GM04503 (cell line): ENCODE data around the gene EGR2.

ENCODE experiments used
- DNase-seq: peaks from one replicate; pipeline ENCODE4 v3.0.0-alpha.2; 2012; ENCODE audit warnings: low read depth

The EGR2 gene

DNA sequence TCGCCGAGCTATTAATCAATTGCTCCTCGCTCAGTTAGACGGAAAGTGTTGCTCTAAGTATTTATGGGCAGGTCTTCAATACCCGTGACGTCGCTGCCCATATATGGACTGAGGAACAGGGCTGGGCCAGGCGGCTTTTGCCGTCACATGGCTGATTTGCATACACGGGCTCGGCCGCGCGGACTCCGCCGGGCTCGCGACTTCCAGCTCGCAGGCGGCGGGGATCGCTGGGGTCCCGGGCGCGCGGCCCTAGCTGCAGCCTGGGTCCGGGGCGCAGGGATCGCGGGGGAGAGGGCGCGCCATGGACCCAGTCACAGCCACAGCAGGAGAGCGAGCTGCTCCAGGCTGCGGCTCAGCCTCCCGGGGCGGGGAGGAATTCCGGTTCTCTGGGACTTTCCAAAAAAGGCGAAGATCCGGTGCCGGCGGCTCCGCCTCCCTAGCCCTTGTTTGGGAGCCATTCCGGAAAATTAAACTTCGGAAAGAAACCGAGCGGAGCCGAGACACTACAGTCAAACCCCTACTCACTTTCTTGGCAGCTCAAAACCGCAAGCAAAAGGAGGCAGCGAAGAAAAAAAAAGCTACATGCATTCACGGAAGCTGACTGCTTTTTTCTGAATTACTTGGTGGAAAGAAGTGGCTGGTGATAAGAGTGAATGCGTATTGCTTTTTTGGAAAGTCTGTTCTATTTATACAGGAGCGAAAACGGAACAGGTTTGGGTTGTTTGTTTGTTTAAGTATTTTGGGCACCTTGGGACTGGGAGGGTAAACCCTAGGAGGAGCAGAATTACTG lies at the start of gene EGR2:
Gene EGR2 (minus strand): TSS at position 36 of the 790 bp plus-strand sequence. CDS start 337 bp downstream, outside the sequence.
- DNase-seq = peak; percentile 68

DNA sequence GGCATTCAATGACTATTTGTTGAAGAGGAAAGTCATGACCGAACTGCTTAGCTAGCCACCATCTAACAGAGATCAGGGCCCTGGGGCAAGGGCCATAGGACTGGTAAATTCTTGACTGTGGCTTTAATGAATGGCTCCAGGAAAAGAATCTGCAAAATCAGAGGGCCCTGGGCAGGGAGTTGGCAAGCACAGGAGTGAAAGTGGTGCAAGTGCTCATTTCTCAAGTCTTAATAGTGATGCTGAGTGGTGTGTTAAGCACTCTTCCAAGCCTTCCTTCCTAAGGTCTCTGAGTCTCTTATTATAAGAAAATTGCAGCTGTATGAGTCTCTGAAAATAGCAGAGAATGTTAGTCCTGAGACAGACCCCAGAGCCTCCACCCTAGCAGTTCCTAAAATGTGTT lies 46.3 kb upstream of the EGR2 start:
- DNase-seq = no peak

DNA sequence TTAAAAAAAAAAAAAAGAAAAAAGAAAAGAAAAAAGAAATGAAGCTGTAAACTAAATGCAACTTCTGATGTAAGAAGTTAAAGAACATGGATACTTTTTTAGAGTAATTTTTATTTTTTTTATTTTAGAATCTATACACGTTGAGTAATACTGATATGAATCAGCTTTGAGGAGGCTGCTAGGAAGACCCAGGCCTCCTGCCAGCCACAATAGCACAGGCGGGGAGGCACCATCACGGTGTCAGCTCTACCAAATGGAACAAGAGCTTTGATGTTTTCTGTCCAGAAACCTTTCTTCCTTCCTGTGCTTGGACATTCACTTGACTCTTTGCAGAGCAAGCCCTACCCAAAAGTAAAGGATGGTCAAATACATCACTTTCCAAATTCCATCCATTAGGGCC lies 45.3 kb upstream of the EGR2 start:
- DNase-seq = no peak

DNA sequence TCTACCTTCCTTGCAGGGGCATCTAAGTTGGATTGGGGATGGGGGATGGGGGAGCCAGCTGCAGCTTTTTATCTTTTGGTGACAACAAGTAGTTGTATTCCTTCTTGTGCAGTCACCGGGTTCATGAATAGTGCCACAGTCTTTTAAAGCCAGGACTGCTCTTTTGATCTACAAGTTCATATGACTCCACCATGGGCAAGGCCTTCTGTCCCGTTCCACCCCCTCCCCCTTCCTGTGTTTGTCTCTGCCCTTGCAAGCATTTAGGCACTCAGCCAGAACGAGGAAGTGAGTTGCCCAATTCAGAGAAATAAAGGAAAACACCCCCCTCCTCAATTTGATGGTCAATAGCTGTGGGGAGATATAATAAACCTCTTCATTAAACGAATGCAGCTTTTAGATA lies 44.8 kb upstream of the EGR2 start:
- DNase-seq = no peak

DNA sequence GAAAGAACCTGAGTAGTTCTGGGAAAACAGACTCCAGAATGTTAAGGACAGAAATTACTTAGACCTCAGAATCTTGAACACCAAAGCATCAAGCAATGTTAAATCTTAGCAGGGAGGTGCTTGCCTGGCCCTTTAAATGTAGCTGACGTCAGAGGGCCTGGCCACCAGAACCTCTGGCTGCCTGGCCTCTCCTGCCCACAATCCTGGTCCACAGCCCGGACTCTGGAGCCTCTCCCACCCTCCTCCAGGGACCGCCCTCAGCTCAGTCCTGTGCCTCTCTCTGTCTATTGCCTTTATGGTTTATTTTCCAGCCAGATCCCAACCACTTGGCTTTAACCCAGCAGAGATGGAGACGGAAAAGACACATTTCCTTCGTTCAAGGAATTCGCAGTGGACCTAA lies 42.2 kb upstream of the EGR2 start:
- peak; percentile 14 for DNase-seq

DNA sequence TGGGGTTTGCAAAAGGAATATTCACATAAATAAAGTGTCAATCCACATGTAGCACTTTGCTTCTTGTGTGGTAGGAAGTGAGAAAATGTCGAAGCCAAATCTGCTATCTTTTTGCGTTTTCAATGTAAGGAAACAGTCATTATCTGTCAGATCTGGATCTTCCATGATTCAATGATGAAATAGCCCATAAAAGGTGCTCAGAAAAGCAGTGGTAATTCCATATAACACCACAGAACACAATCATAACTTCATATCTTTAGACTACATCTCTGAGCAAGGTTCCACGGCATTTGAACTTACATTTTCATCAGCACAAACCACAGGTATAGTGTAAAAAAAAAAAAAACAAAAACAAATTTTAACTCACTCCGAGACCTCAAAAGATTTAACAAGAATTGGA lies 39.9 kb upstream of the EGR2 start:
- DNase-seq = no peak

DNA sequence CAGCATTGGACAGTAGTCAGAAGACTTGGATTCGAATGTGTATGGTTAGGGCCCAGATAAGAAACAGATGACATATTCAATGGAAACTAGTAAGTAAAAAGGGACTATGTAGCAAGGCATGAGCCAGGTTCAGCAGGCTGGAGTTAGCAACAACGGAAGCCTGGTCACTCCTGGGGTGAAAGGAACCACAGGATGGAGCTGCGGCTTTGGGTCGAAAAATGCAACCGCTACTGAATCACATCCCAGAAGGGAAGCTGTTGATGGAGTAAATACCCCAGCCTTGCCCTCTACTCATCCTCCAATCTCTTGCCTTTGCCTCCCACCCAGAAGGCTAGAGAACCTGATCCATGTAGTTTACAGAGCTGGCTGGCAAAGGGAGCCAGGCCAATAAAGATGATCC lies 37.5 kb upstream of the EGR2 start:
- DNase-seq = no peak

DNA sequence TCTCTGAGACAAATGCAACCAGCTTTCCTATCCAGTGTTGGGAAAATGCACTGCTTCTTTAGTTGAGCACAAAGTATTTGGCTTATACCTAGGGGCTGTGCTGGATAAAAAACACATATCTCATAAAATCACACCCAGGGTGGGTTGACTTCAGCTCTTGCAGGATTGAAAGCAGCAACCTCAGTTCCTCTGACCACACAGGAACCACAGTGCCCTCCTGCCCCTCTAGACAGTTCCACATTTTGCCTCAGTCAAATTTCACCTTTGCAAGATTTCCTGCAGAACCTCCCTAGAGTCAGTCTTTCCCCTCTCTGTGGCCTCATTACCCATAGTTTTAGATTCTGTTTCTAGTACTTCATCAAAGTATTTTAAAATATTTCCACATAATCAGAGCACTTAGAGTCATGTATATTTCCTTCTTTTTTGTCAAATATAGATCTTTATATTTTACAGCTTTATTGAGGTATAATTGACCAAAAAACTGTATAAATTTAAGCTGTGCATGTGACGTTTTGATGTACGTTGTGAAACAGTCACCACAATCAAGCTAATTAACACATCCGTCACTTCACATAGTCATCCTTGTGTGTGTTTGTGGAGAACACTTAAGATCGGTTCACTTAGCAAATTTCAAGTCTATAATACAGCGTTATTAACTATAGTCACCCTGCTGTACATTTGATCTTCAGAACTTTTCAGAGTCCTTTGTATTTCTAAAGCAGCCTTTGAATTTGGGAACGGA lies 37.0 kb upstream of the EGR2 start:
- DNase-seq = no peak

DNA sequence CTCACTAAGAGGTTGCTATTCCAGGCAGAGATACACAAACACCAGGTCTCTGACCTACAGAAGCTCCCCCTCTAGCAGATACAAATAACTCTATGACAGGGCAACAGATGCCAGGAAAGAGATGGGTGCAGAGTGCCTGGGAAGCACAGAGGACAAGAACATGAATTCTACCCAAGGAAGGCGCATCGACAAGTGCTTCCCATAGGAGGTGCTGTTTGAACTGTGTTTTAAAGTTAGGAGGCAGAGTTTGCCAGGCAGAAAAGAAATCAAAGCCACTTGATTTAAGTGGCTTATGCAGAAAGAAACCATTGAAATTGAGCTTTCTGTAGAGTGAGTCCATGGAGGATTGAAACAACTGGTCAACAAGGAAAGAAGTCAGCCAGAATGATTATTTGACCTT lies 35.3 kb upstream of the EGR2 start:
- no peak for DNase-seq

DNA sequence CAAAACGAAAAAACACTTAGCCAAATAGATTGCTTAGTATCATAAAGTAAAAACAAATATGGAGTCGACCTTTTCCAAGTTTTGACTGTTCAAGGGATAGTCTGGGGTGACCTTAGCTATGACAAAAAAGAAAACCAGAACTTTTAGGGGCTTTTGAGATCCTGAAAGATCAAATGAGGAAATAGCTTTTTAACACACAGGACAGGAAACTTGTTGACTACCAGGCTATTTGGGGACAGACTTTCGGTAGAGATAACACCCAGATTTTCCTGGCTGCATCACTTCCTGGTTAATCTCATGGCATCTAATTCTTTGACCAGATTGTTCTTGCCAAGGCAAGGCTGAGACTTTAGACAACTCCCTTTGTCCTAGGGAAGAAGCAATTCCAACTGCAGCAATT lies 34.5 kb upstream of the EGR2 start:
- no peak for DNase-seq

DNA sequence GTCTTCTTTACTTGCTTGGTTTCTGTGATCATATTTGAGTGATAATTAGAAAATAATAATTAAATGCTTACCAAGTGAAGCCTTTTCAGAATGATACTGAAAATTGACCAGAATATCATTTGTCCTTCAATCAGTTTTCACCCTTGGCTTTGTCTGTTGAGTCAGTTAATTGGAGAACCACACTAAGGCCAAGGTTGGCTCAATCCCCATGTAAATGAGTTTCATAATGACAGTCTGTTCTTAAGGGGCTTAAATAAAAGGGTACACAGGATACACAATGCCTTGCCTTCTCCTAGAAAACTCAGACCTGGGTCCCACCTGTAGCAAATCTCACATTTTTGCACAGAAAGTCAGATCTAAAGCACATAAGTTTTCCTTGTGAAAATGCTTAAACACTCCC lies 31.3 kb upstream of the EGR2 start:
- no peak for DNase-seq

DNA sequence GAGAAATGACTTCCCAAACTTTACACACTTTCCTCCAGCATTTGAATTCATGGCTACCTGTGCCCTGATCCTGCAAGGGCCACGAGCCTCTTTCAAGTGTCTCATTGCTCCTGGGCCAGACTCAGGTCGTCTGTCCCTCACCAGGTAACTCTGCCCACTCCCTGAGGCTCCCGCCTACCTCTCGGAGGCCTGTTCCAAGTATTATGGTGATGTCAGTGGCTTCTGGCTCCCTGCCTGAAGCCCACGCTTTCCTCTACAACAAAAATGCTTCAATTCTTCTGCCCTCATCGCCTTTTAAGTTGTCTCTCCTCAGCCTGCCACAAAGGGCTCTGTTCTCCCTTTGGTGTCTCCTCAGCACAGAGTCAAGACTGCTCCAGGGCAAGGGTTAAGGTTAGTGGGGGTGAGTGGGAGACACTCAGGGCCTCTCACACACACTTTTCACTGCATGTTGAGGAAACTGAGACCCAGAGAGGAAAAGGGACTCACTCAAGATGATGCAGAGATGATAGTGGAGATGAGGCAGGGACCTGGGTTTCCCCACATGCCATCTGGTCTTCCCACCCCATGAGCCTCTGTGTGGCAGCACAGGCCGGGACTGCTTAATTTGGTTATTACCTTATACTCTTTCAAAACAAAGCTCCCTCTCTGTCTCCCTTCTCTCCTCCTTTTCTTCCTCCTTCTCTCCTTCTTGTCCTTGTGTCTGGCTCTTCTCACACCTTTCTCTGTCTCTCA lies 28.3 kb upstream of the EGR2 start:
- no peak for DNase-seq

DNA sequence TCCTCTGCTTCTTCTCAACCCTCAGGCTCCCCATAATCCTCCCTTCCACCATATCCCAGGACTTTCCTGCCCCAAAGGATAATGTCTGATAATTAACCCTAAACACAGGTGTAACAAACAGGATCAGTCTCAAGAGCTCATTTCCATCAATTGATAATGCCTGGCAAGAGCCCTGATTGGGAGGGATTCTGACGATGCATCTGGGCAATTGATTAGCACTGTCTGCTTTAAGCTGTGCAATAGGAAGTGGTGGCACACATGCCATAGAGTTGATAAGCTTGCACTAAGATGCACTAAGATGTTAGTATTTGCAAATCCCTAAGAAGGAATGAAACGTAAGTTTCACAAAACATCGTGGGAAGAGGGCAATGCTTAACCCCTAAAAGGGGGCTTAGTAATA lies 27.4 kb upstream of the EGR2 start:
- DNase-seq = no peak

DNA sequence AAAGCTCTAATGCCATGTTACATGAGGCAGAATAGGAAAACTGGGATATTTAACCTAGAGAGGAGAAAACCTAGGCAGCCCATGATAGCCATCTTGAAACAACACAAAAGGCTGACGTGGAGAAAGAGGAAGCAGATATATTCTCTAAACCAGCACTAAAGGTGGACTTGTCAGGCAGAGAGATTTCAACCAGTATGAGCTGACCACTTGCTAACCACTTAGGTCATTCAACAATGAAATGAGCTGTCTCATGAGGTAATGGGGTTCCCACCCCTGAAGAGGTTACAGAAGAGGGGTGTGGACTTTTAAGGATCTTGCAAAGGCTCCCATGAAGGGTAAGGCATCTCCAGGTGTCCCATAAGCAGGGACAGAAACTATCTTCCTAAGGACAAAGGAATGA lies 26.8 kb upstream of the EGR2 start:
- DNase-seq = no peak

DNA sequence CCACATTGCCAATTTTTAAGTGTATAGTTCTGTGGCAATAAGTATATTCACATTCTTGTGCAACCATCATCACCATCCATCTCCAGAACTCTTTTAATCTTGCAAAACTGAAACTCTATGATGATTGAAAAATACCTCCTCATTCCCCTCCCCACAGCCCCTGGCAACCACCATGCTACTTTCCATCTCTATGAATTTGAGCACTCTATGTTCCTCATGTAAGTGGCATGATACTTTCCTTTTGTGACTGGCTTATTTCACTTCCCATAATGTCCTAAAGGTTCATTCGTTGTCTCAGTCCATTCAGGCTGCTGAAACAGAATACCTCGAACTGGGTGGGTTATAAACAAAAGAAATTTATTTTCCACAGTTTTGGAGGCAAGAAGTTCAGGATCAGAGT lies 23.4 kb upstream of the EGR2 start:
- no peak for DNase-seq

DNA sequence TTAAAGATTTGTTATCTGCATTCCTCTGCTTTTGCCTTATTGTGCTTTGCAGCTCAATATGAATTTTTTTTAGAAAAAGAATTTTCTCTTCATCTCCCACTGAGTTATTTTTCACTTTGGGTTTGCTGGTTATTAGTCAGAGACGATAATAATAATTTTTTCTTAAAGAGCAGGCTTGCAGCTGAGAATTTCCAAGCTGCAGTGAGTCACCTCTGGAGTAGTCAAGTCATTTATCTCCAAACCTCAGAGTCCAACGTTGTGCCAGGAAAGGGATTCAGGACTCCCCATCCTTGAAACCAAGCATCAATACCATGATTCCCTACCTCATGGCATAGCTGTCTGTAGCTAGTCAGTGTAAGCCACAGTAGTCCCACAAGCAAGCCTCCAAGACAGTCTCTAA lies 15.2 kb upstream of the EGR2 start:
- peak; percentile 37 for DNase-seq

DNA sequence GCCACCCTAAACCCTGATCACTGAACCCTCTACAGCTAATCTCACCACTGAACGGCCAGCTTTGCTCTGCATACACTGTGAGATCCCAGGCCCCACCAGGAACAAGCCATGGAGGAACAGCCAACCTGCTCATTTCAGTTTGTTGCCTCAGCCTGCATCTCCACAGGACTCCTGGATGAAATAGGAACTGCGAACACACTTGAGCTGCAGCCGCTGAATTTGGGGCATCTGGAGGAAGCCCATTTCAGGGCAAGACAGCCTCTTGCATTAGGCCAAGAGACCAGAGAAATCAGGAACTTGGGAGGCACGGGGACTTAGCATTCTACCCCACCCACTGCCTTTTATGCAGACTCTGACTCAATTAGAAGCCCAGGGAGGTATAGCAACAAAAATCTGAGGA lies 14.5 kb upstream of the EGR2 start:
- DNase-seq = no peak

DNA sequence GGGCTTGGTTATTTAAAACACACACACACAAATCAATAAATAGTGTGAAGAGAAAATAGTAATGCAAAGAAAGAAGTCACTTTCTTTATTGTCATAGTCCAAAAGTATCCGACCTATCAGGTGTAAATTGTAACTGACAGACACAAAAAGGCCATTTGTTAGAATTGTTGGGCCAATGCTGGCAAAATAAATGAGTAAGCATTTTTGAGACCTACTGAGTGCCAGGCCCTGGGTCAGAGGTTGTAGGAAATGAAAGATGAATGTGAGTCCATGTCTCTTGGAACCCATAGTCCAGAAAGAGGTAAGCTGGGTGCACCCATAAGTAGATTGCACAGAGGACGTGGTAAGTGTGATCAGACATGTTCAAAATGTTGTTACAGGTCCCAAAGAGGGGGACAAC lies 13.5 kb upstream of the EGR2 start:
- no peak for DNase-seq

DNA sequence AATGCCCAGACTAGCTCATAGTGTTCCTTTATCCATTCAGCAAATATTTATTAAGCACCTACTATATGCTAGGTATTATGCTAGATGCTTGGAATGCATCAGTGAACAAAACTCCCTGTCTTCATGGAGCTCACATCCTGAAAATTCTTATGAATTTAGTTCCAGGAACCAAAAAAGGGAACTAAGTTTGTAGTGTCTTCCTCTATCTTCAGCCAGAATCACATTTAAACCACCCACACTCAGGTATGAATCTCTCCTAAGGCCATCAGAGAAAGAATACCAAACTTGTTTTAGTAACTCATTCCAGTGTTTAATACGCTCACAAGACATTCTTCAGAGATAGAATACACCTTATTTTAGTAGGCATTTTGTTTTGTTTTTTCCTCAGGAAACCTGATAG lies 10.1 kb upstream of the EGR2 start:
- no peak for DNase-seq

DNA sequence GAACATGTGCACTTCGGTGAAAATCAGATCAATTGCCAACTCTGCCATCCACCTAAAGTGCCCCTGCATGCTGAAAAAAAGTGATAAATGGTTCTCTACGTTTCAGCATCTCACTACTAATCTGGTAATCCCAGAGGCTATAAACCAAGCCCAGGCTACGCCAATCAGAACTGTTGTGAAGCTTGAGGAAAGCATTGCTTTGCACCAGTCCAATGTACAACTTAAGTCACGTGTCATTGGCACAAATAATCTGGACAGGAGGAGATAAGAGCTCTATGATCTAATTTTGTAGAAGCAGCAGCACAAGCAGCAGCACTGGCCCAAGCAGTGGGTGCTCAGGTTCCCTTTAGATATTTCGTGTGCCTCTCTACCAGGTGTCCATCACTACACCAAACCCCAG lies 4.4 kb upstream of the EGR2 start:
- no peak for DNase-seq

DNA sequence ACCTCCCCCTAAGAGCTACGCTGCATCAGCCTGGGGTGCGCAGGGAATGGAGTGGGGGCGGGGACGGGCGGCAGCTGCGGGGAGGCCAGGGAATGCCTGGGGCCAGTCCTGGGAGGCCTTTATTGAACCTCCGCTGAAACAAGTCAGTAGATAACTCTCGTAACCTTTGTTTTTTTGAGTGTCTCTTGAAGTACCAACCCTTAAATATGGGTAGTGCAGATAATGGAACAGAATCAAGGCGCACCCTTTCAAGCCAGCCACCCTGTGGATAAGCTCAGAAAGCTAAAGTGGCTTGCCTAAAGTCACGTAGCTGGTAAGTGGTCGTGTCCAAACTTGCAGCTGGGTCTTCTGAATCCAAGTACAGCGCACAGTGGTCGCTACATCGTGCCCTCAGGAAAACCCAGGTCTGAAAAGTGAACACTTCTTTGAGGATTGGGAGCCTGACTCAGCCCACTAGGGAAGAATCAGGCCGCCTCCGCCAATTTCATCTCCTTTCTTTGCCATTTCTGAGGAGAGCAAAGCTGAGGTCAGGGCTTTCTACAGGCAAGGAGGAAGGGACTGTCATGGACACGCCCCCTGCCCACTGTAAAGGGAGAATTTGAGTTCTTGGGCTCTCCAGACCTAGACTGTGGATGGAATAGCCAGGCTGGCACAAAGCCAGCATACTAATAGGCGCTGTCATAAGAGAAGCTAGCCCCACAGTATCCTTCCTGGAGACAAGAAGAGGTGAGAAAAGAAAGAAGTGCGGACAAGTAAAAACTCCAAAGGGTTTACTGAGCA lies 3.2 kb upstream of the EGR2 start:
- no peak for DNase-seq

DNA sequence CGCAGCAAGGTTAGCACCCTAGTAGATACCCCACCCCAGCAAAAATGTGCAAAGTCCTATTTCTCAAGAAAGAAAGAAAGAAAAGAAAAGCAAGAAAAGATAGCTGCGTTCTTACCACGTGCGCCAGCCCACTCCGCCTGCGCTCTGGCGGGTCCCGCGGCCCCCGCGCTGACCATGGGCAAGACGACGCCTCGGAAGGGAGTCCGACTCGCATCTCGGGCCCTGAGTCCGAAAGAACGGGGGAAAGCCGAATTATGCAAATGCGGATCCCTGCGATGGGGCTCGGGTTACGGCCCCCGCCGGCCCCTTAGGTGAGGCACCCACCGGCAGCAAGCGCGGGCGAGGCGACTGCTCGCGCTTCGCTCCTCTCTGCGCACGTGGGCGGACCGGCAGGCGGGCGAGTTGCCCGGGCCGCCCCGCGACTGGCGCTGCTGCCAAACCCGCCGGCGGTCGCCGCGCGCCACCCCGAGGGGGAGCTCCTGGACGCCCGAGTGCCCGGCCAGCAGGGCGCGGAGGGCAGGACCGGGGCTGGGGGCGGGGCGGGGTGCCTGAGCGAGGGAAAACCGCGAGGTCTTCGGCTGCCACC lies 2.4 kb upstream of the EGR2 start:
- no peak for DNase-seq
